Left ventricle myocardium superior (tissue), 1 donor: ENCODE measurements around the gene FAM184B. TPM values are rescaled to one million over a fixed set of nuclear protein-coding genes. Genes with fewer than 3 reads are reported as not detected.

Experiments used
- ATAC-seq: fragments of 200-7000 bp; cut with Tn5 transposase; one replicate; pipeline ENCODE4 v1.9.1; 2020; ENCODE audit warnings: mild to moderate bottlenecking, moderate library complexity
- DNase-seq: peaks from one replicate; pipeline ENCODE4 v3.0.0-alpha.2; 2020
- intact Hi-C: fragments of 100-400 bp; cut with micrococcal nuclease; formaldehyde crosslinking; loops from one replicate; pipeline ENCODE4 v1.11.0; 2022
- total RNA-seq: library from RNA; stranded (reverse); fragmentation: NEBNext Ultra II Directional; extraction: Animal tissue kit (Norgen Biotek cat#: 25700); gene quantifications from one replicate; pipeline ENCODE4 v1.2.1, GENCODE V29; 2021
- donor health status: DM: no; HTN: yes; CAD: no; lungs with severe emphysema.

Gene FAM184B
- total RNA-seq, 1 donor from 2014 or later = not detected

DNA sequence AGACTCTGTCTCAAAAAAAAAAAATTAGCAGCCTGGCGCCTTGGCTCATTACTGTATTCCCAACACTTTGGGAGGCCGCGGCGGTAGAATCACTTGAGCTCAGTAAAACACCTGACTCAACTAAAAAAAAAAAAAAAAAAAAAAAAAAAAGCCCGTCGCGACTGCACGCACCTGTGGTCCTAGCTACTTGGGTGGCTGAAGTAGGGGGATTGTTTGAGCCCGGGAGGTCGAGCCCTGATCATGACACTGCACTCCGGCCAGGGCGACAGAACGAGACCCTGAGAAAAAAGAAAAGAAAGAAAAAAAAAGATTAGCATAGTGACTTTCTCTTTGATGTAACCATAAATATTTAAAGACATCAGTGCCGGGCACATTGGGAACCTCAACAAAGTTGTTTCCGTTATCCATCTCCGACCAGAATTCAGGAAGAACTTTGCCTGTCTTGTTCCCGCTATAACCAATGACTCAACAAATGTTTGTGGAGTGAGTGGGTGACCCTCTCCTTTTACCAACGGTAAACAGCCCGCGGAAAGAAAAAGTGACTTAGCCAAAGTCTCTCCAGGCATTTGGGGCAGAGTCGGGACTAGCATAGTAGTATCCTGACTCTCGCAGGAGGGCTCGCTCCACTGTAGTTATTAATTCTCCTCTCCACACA, 167.5 kb downstream of the FAM184B start:
- DNase-seq (no peak), ATAC-seq (peak; percentile 77)
- intact Hi-C loops = no loop called here

DNA sequence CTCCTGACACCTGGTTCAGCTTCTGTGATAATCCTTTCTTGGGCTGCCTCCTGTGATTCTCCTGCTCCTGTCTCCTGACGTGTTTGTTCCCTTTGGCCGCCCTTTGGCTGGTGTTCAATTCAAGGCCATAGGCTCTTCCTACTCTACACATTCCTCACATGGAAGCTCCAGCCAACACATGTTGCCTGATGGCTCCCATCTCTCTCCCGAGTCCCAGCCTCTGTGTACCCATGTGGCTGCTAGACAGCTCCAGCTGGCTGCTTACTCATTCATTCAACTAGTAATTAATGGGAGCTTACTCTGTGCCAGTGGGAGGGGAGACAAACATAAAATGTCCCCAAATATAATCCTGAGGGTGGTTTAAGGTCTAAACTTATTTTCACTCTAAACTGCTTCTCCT, 176.2 kb downstream of the FAM184B start:
- ATAC-seq = no peak
- DNase-seq = no peak
- intact Hi-C loops = no loop called here

DNA sequence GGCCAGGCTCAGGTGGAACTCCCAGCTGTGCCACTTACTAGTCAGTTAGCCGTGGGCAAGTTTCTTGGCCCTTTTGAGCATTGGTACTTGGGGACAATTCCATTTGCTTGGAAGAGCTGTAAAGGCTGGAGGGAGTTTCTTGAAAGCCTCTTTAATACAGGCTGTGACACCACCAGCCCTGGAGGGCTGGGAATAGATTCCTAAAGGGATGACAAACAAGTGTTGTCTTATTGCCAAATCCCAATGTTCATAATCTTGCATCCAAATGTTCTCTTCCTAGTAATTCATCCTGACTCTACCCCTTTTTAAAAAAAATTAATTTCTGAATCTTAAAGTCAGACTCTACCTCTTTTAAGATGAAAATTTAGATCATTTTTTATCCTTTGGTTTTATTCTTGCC, 181.6 kb downstream of the FAM184B start:
- DNase-seq (no peak), ATAC-seq (no peak)
- intact Hi-C loops = no loop called here

DNA sequence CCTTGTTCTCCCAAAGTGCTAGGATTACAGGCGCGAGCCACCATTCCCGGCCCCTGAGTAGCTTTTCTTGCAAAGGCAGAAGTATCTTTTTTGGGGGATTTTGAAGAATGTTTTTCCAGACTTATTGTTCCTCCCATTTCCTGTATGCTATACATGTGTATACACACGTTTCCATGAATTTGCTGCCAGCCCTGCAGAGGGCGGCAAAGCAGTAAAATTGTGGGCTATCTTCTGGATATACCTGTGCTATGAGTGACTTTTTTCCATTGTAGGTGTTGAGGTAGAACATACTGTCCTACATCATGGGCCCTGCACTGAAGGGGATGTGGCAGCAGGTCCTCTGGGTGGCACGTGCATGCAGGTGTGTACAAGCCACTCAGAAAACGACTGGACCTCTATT, 183.9 kb downstream of the FAM184B start:
- no peak for ATAC-seq
- intact Hi-C loops = no loop called here
- no peak for DNase-seq

DNA sequence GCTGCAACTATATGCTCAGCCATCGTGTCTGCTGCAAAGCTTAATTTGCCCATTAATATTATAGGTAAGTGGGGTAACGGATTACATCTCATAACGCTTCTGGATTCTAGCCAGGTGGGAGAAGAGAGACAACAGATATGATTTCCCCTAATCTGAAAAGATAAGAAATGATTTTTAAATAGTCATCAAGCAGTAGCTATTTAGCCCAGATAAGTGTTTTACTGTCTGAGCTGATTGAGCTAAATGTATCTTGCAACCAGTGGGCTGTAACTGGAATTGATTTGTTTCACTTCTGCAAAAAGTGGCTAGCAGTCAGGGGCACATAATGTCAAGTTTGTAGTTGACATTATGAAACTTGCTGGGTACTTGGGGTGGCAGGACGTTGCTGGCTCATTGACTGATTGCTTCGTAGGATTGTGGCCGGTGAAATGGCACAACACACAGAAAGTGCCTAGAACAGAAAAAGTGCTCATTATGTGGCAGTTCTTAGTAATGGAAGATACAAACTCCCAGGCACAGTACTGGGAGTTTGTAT, 185.9 kb downstream of the FAM184B start:
- intact Hi-C loops = no loop called here
- ATAC-seq (peak; percentile 27), DNase-seq (no peak)

DNA sequence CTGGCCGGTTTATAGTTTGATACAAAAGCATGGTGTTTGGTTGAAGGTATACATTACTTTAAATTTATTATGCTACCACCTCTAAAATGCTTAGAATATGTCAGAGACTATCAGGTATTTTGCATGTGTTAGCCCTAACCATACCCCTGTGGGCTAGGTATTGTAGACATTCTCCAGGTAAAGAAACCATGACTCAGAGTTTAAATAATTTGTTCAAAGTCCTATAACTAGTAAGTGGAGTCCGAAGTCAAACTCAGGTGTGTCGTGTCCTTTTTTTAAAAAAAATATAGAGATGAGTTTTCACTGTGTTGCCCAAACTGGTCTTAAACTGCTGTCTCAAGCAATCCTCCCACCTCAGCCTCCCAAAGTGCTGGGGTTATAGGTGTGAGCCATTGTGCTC, 192.1 kb downstream of the FAM184B start:
- no peak for ATAC-seq
- intact Hi-C loops = no loop called here

DNA sequence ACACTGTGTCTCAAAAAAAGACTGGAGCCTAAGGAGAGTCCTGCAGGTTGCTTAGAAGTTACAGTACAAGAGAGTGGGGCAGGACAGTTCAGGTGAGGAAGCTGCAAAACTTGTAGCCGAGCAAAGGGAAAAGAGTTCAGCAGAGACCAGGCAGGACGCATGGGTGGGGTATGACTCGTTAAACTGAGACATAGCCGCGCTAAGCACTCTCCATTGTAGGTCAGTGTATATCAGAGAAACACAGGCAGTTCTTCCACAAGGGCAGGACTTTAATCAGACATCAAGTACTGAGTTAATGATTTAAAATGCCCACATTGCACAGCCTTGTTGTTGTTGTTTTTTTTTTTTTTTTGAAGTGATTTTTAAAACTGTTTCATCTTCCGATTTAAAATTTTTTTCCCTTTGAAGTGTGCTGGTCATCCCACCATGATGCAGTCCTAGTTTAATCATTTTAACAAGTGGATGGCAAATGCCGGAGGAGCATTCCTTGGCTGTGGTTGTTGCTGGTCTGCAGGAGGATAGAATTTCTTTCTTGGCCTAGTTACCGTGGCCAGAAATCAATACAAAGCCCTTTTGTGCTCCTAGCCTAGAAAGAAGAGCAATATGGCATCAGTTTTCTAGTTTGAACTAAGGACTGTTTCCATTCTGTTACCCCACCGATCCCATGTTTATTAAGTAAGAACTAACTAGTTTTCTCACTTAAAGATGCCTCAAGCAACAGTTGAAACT, 194.2 kb downstream of the FAM184B start:
- intact Hi-C loops = no loop called here
- DNase-seq = no peak
- ATAC-seq = no peak

More for the DNA sequence above, 192.1 kb downstream of the FAM184B start:
- no peak for DNase-seq

DNA sequence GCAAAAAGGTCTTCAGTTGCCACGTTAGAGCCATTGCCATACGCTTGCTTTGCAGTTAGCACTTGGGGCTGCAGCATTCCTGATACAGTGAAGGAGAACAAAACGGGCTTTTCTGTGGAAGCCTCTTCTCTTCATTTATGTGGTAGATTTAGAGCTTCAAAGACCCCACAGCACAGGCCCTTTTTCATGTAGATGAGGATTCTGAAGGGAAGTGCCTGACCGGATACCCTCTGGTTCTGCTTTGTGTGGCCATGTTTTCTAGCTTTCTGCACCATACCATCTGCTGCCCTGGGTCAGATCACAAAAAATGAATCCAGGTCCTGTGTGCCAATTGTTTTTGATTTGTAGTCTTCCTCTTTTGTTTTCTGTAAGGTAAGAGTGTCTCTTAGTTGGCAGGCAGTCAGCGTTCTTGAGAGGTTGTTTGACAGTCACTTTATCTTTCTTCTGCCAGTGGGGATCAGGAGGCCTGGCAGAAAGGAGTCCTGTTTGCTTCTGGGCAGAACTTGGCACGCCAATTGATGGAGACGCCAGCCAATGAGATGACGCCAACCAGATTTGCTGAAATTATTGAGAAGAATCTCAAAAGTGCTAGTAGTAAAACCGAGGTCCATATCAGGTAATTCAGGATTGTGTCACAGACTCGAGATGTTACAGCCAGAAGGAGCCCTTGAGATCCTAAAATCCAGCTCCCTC, 196.8 kb downstream of the FAM184B start:
- intact Hi-C loops = no loop called here
- ATAC-seq (no peak), DNase-seq (no peak)

DNA sequence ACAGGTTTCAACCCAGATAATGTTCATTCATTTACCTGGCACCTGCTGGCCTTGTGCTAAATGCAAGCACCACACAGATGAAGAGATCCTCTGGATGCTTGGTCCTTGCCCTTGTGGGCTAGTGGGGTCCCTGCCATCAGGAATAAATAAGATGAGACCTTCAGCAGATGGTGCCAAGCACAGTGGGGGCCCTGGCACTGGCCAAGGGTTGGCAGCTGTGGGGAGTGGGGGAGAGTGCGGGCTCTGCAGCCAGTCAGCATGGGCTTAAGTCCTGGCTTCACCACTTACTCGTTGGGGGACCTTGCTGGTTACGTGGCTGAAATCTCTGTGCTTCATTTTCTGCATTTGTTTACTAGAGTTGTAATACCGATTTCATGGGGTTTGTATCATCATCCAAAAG, 197.5 kb downstream of the FAM184B start:
- no peak for DNase-seq
- ATAC-seq = no peak
- intact Hi-C loops = no loop called here

DNA sequence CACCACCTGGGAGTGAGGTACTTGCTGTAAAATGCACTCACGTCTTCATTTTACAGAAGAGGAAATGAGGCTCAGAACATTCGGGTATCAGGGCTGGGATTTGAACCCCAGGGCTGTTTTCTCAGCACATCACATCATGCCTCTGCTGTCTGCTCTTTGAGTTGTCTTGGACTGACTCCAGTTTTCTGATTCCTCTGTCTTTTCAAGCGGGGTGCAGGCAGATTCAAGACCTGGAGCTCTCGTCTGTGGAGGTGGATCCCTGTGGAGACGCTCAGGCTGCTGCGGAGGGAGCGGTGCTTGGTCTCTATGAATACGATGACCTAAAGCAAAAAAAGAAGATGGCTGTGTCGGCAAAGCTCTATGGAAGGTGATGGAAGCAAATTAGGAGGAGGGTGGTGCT, 198.1 kb downstream of the FAM184B start:
- DNase-seq = no peak
- intact Hi-C loops = no loop called here
- no peak for ATAC-seq

DNA sequence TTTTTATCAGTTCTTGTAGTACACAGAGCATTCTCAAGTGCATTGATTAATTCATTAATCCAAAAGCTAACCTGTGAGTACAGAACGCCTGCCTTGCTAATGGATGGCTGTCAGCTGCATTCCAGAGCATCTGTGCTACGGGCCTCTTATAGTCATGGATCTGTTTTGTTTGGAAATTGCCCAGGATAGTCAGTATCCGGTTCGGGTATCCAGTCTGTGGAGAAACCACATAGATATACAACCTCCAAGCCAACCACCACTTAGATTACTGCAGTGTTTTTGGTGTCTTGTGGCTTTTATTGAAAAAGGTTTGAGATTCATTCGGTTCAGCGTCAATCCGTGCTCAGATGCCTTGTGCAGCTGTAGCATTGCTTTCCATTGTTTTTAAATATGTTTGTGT, 200.5 kb downstream of the FAM184B start:
- ATAC-seq = no peak
- intact Hi-C loops = no loop called here
- no peak for DNase-seq

Other genes with a start within 250 kb of the FAM184B start
- gene LAP3, start 204.4 kb downstream of the FAM184B start, total RNA-seq = 55.6 TPM
- 23.4 TPM for gene MED28, start 167.0 kb downstream of the FAM184B start, total RNA-seq
- gene DCAF16, start 29.1 kb upstream of the FAM184B start, total RNA-seq = 17.0 TPM
- gene NCAPG, start 29.4 kb upstream of the FAM184B start, total RNA-seq = 0.72 TPM
- 7.4 TPM for gene LCORL, start 240.1 kb upstream of the FAM184B start, total RNA-seq